ENCODE results near the gene MLPH. TPM values are rescaled to one million over a fixed set of nuclear protein-coding genes. Genes with fewer than 3 reads are reported as not detected.

Gene MLPH
- total and polyA plus RNA-seq, 2 of the 4 experiments (the other 2 are of a cell fraction): 13.8 to 21.6 TPM

DNA sequence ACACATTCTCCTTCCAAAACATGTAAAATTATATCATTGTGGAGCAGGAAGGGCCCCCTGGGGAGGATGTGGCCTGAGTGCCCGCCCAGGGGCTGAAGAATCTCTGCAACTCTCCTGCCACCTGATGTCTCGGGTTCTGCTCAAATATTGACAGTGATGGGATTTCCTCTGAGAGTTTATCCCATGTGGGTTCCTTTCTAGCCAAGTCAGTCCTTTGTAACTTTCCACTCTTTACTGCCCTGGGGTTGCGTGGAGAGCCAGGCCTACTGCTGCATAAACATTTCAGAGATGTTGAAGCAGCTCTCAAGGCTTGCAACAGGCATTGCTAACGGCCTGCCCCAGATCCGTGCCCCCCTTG is 107.4 kb downstream of the MLPH start:
- H2AFZ ChIP-seq (replicated peaks; ENCODE audit: low read length, poor library complexity): peak overlapping the region; percentile 52
- 29% methylated on average over 2 of the region's 5 CpGs; no CpG with 5 or more reads in 1 of the 2 experiments for WGBS, 2 experiments (ENCODE audit: extremely low coverage in 2 of 2, insufficient read length in 1 of 2)
- no peaks in the 10 kb centered on the region for H3K9me3 ChIP-seq (ENCODE audit: control insufficient read depth, insufficient read depth, low read length)
- H3K27me3 ChIP-seq (ENCODE audit: control insufficient read depth, insufficient read depth, low read length): no peaks in the 10 kb centered on the region
- CTCF ChIA-PET: no interaction called here
- no peak overlapping the region for H3K9ac ChIP-seq (ENCODE audit: low read depth, low read length)
- H3K4me1 ChIP-seq (ENCODE audit: control insufficient read depth, insufficient read depth, low read length): peaks cover 6% of the 10 kb centered on the region
- ATAC-seq (ENCODE audit: low read depth) (peak; percentile 72), DNase-seq (peak; percentile 25)
- TF ChIP-seq POLR2A (IDR thresholded peaks at IDR 0.05; ENCODE audit: low read depth, low read length) (no peak), FOS (IDR thresholded peaks at IDR 0.05; ENCODE audit: low read depth, low read length) (no peak), MAFK (IDR thresholded peaks at IDR 0.05; ENCODE audit: low read depth, low read length) (no peak), SMC3 (IDR thresholded peaks at IDR 0.05; ENCODE audit: low read depth, low read length) (no peak), CHD1 (IDR thresholded peaks at IDR 0.05; ENCODE audit: low read depth, low read length) (no peak), MXI1 (IDR thresholded peaks at IDR 0.05; ENCODE audit: borderline replicate concordance, low read depth, low read length) (no peak), NFE2L2 (IDR thresholded peaks at IDR 0.05; ENCODE audit: low read depth, low read length) (no peak), MAZ (IDR thresholded peaks at IDR 0.05; ENCODE audit: borderline replicate concordance, low read depth, low read length) (no peak), CEBPB (IDR thresholded peaks at IDR 0.05; ENCODE audit: low read depth, low read length) (no peak), RCOR1 (IDR thresholded peaks at IDR 0.05; ENCODE audit: insufficient replicate concordance, low read length) (no peak), RAD21 (IDR thresholded peaks at IDR 0.05; ENCODE audit: low read length) (no peak), RFX5 (IDR thresholded peaks at IDR 0.05; ENCODE audit: low read depth, low read length) (no peak), BHLHE40 (IDR thresholded peaks at IDR 0.05; ENCODE audit: low read depth, low read length) (no peak)
- TF ChIP-seq, protein P1, sequence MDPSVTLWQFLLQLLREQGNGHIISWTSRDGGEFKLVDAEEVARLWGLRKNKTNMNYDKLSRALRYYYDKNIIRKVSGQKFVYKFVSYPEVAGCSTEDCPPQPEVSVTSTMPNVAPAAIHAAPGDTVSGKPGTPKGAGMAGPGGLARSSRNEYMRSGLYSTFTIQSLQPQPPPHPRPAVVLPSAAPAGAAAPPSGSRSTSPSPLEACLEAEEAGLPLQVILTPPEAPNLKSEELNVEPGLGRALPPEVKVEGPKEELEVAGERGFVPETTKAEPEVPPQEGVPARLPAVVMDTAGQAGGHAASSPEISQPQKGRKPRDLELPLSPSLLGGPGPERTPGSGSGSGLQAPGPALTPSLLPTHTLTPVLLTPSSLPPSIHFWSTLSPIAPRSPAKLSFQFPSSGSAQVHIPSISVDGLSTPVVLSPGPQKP (IDR thresholded peaks at IDR 0.05; ENCODE audit: borderline replicate concordance, low read depth, low read length): no peak
- TF ChIP-seq, protein P2, sequence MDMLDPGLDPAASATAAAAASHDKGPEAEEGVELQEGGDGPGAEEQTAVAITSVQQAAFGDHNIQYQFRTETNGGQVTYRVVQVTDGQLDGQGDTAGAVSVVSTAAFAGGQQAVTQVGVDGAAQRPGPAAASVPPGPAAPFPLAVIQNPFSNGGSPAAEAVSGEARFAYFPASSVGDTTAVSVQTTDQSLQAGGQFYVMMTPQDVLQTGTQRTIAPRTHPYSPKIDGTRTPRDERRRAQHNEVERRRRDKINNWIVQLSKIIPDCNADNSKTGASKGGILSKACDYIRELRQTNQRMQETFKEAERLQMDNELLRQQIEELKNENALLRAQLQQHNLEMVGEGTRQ (IDR thresholded peaks at IDR 0.05; ENCODE audit: low read depth, low read length): no peak
- TF ChIP-seq, protein P3, sequence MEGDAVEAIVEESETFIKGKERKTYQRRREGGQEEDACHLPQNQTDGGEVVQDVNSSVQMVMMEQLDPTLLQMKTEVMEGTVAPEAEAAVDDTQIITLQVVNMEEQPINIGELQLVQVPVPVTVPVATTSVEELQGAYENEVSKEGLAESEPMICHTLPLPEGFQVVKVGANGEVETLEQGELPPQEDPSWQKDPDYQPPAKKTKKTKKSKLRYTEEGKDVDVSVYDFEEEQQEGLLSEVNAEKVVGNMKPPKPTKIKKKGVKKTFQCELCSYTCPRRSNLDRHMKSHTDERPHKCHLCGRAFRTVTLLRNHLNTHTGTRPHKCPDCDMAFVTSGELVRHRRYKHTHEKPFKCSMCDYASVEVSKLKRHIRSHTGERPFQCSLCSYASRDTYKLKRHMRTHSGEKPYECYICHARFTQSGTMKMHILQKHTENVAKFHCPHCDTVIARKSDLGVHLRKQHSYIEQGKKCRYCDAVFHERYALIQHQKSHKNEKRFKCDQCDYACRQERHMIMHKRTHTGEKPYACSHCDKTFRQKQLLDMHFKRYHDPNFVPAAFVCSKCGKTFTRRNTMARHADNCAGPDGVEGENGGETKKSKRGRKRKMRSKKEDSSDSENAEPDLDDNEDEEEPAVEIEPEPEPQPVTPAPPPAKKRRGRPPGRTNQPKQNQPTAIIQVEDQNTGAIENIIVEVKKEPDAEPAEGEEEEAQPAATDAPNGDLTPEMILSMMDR (conservative IDR thresholded peaks at IDR 0.05; ENCODE audit: low read depth, low read length): no peak
- dilution Hi-C loops (cut with HindIII; ENCODE audit: low sequenced_read_pairs, unreplicated experiment) (no loop called here), in situ Hi-C loops (cut with MboI; ENCODE audit: low sequenced_read_pairs) (loop anchor here (5.0 kb wide), 1 partner anchor 148 kb away; no protein-coding TSS in a partner anchor), intact Hi-C loops (cut with micrococcal nuclease) (no loop called here)
- no peak overlapping the region for H4K8ac ChIP-seq (ENCODE audit: low read depth in 2 of 2, low read length in 2 of 2)
- H2AK9ac ChIP-seq (replicated peaks; ENCODE audit: low read depth, low read length, poor library complexity): peak overlapping the region; percentile 29
- no peak overlapping the region for H3K4me3 ChIP-seq (ENCODE audit: insufficient read depth, low read depth, low read length)
- no peak overlapping the region for H3K27ac ChIP-seq (ENCODE audit: insufficient read depth, low read length)
- H3K18ac ChIP-seq (ENCODE audit: low read depth, low read length): no peak overlapping the region
- peak overlapping the region; percentile 2; the same call in 1 of the 2 replicates for H2AK5ac ChIP-seq (ENCODE audit: low read depth, low read length)
- H3K36me3 ChIP-seq (ENCODE audit: control insufficient read depth, insufficient read depth, low read length): no peaks in the 10 kb centered on the region
- no peak overlapping the region for H3K23ac ChIP-seq (ENCODE audit: low read depth, low read length)
- no peaks in the 10 kb centered on the region for H3K9me1 ChIP-seq (ENCODE audit: insufficient read depth, low read length)
- POLR2A ChIA-PET (ENCODE audit: unreplicated experiment): no interaction called here
- no peaks in the 10 kb centered on the region for H4K20me1 ChIP-seq (ENCODE audit: insufficient read depth, low read length)
- H3K14ac ChIP-seq (replicated peaks; ENCODE audit: low read depth, low read length): no peak overlapping the region; the same call in 1 of the 2 replicates
- no peak overlapping the region for H2BK5ac ChIP-seq (ENCODE audit: low read depth, low read length, poor library complexity, severe bottlenecking)
- H4K91ac ChIP-seq (ENCODE audit: insufficient read depth, low read depth, low read length): no peak overlapping the region
- H2BK20ac ChIP-seq (ENCODE audit: low read depth, low read length): no peak overlapping the region
- no peak overlapping the region for H3K56ac ChIP-seq (ENCODE audit: extremely low read depth, insufficient read depth, low read length)
- no peak overlapping the region for H4K5ac ChIP-seq (ENCODE audit: low read depth, low read length)
- no peak overlapping the region for H2BK15ac ChIP-seq (ENCODE audit: low read depth, low read length)
- no TSS peak for BruUV-seq (replicated peaks)
- H3K4ac ChIP-seq (ENCODE audit: low read depth, low read length): peak overlapping the region; percentile 3; the same call in 1 of the 2 replicates
- H3K4me2 ChIP-seq (ENCODE audit: low read depth, low read length): no peak overlapping the region
- H2BK120ac ChIP-seq (ENCODE audit: low read depth, low read length): peak overlapping the region; percentile 42; the same call in 1 of the 2 replicates
- no peaks in the 10 kb centered on the region for H3K79me1 ChIP-seq (ENCODE audit: low read depth in 1 of 2, low read length in 2 of 2)

Data from IMR-90 (cell line).